HEK293 (cell line): ENCODE results near the gene ST3GAL5.

Experiments used
- CTCF ChIA-PET: fragments of 350-600 bp; formaldehyde crosslinking; extraction: SDS; loops from one replicate; lab custom pipeline; 2021; ENCODE audit warnings: antibody characterized with exemption; lab: Yijun Ruan, JAX
- POLR2A ChIA-PET: fragments of 300-600 bp; formaldehyde crosslinking; extraction: SDS; loops from one replicate; lab custom pipeline; 2020; ENCODE audit warnings: antibody characterized with exemption, inconsistent platforms; lab: Yijun Ruan, JAX
- H3K27ac ChIP-seq: fragments of 200-500 bp; sonication (Bioruptor generic); 2 replicates; pipeline ENCODE4 v1.5.1; 2014; ENCODE audit warnings: low read depth, low read length, control low read depth, inconsistent platforms; ENCODE audit errors: extremely low read depth
- H3K36me3 ChIP-seq, 2 experiments: fragments of 200-500 bp in 1 of 2; sonication (Bioruptor generic) in 1 of 2; 1 replicate in 1 of 2; 2 replicates in 1 of 2; pipeline ENCODE4 v1.5.1; 2014 to 2017; ENCODE audit warnings: inconsistent platforms in 2 of 2, low read length in 2 of 2; ENCODE audit not compliant: control insufficient read depth in 2 of 2, insufficient read depth in 1 of 2
- H3K4me1 ChIP-seq: fragments of 200-500 bp; sonication (Bioruptor generic); 2 replicates; pipeline ENCODE4 v1.5.1; 2014; ENCODE audit warnings: mild to moderate bottlenecking, low read length, inconsistent platforms; ENCODE audit not compliant: control insufficient read depth, insufficient read depth
- H3K4me3 ChIP-seq: 2 replicates; pipeline ENCODE4 v1.5.1; 2011; ENCODE audit warnings: low read depth, mild to moderate bottlenecking, control low read depth, low read length, moderate library complexity
- H3K9me3 ChIP-seq: fragments of 200-500 bp; sonication (Bioruptor generic); 2 replicates; pipeline ENCODE4 v1.5.1; 2014; ENCODE audit warnings: low read depth, low read length, inconsistent platforms; ENCODE audit not compliant: control insufficient read depth, insufficient read depth
- BCL11B ChIP-seq: fragments of 450-650 bp; formaldehyde crosslinking; IDR thresholded peaks from 2 replicates; pipeline ENCODE4 v1.5.1; 2016; ENCODE audit warnings: low read depth, missing biosample characterization, missing genetic modification characterization
- KLF7 ChIP-seq: fragments of 450-650 bp; formaldehyde crosslinking; IDR thresholded peaks from 2 replicates; pipeline ENCODE4 v1.5.1; 2016; ENCODE audit warnings: missing biosample characterization, missing genetic modification characterization, borderline replicate concordance
- ZFP3 ChIP-seq: fragments of 450-650 bp; formaldehyde crosslinking; IDR thresholded peaks from 2 replicates; pipeline ENCODE4 v1.5.1; 2016; ENCODE audit warnings: low read depth, missing biosample characterization, missing genetic modification characterization
- ZNF114 ChIP-seq: fragments of 450-650 bp; formaldehyde crosslinking; IDR thresholded peaks from 2 replicates; pipeline ENCODE4 v1.5.0; 2017; ENCODE audit warnings: missing biosample characterization, missing genetic modification characterization
- ZNF121 ChIP-seq: fragments of 450-650 bp; formaldehyde crosslinking; IDR thresholded peaks from 2 replicates; pipeline ENCODE4 v1.5.1; 2016; ENCODE audit warnings: missing biosample characterization, missing genetic modification characterization
- ZNF175 ChIP-seq: fragments of 450-650 bp; formaldehyde crosslinking; IDR thresholded peaks from 2 replicates; pipeline ENCODE4 v1.5.1; 2016; ENCODE audit warnings: missing biosample characterization, missing genetic modification characterization
- ZNF214 ChIP-seq: fragments of 450-650 bp; formaldehyde crosslinking; IDR thresholded peaks from 2 replicates; pipeline ENCODE4 v1.5.1; 2017; ENCODE audit warnings: missing biosample characterization, mild to moderate bottlenecking, missing genetic modification characterization, borderline replicate concordance
- ZNF23 ChIP-seq: fragments of 450-650 bp; formaldehyde crosslinking; IDR thresholded peaks from 2 replicates; pipeline ENCODE4 v1.5.1; 2016; ENCODE audit warnings: missing biosample characterization, missing genetic modification characterization, borderline replicate concordance
- ZNF248 ChIP-seq: fragments of 450-650 bp; formaldehyde crosslinking; IDR thresholded peaks from 2 replicates; pipeline ENCODE4 v1.5.1; 2017; ENCODE audit warnings: missing biosample characterization, missing genetic modification characterization
- ZNF302 ChIP-seq: fragments of 450-650 bp; formaldehyde crosslinking; IDR thresholded peaks from 2 replicates; pipeline ENCODE4 v1.5.1; 2016; ENCODE audit warnings: missing biosample characterization, missing genetic modification characterization, low read depth
- ZNF335 ChIP-seq: fragments of 450-650 bp; formaldehyde crosslinking; conservative IDR thresholded peaks from 2 replicates; pipeline ENCODE4 v1.5.1; 2016; ENCODE audit warnings: missing biosample characterization, missing genetic modification characterization
- ZNF354C ChIP-seq: fragments of 450-650 bp; formaldehyde crosslinking; IDR thresholded peaks from 2 replicates; pipeline ENCODE4 v1.5.1; 2016; ENCODE audit warnings: missing biosample characterization, missing genetic modification characterization, low read depth, borderline replicate concordance
- ZNF416 ChIP-seq: fragments of 450-650 bp; formaldehyde crosslinking; IDR thresholded peaks from 2 replicates; pipeline ENCODE4 v1.5.1; 2016; ENCODE audit warnings: missing biosample characterization, missing genetic modification characterization
- ZNF426 ChIP-seq: fragments of 450-650 bp; formaldehyde crosslinking; IDR thresholded peaks from 2 replicates; pipeline ENCODE4 v1.5.1; 2017; ENCODE audit warnings: missing biosample characterization, missing genetic modification characterization, mild to moderate bottlenecking, inconsistent platforms, moderate library complexity
- ZNF510 ChIP-seq: fragments of 450-650 bp; formaldehyde crosslinking; IDR thresholded peaks from 2 replicates; pipeline ENCODE4 v1.5.1; 2018; ENCODE audit warnings: mild to moderate bottlenecking, missing genetic modification characterization, missing biosample characterization; ENCODE audit not compliant: insufficient replicate concordance
- ZNF654 ChIP-seq: fragments of 450-650 bp; formaldehyde crosslinking; IDR thresholded peaks from 2 replicates; pipeline ENCODE4 v1.5.1; 2016; ENCODE audit warnings: low read depth, missing biosample characterization, missing genetic modification characterization
- ZNF660 ChIP-seq: fragments of 450-650 bp; IDR thresholded peaks from 2 replicates; pipeline ENCODE4 v1.5.1; 2018; ENCODE audit warnings: missing biosample characterization, mild to moderate bottlenecking, missing genetic modification characterization
- ZNF707 ChIP-seq: fragments of 450-650 bp; formaldehyde crosslinking; IDR thresholded peaks from 2 replicates; pipeline ENCODE4 v1.5.1; 2016; ENCODE audit warnings: missing biosample characterization, missing genetic modification characterization
- ZNF792 ChIP-seq: fragments of 450-650 bp; formaldehyde crosslinking; IDR thresholded peaks from 2 replicates; pipeline ENCODE4 v1.5.1; 2016; ENCODE audit warnings: missing biosample characterization, missing genetic modification characterization
- ZSCAN16 ChIP-seq: fragments of 450-650 bp; formaldehyde crosslinking; IDR thresholded peaks from 2 replicates; pipeline ENCODE4 v1.5.1; 2016; ENCODE audit warnings: missing biosample characterization, missing genetic modification characterization
- TF ChIP-seq, protein P1 (sequence below): fragments of 450-650 bp; formaldehyde crosslinking; IDR thresholded peaks from 2 replicates; pipeline ENCODE4 v1.5.1; 2016; ENCODE audit warnings: missing biosample characterization, missing genetic modification characterization
- TF ChIP-seq, protein P2 (sequence below): IDR thresholded peaks from 2 replicates; pipeline ENCODE4 v1.6.1; 2011; ENCODE audit warnings: mild to moderate bottlenecking, low read depth, low read length, borderline replicate concordance
- TF ChIP-seq, protein P3 (sequence below): fragments of 450-650 bp; formaldehyde crosslinking; IDR thresholded peaks from 2 replicates; pipeline ENCODE4 v1.5.1; 2016; ENCODE audit warnings: missing biosample characterization, missing genetic modification characterization, borderline replicate concordance
- TF ChIP-seq, protein P4 (sequence below): fragments of 450-650 bp; formaldehyde crosslinking; IDR thresholded peaks from 2 replicates; pipeline ENCODE4 v1.5.1; 2016; ENCODE audit warnings: missing biosample characterization, missing genetic modification characterization
- TF ChIP-seq, protein P5 (sequence below): fragments of 450-650 bp; formaldehyde crosslinking; IDR thresholded peaks from 2 replicates; pipeline ENCODE4 v1.5.1; 2016; ENCODE audit warnings: missing biosample characterization, missing genetic modification characterization

ST3GAL5 gene

DNA sequence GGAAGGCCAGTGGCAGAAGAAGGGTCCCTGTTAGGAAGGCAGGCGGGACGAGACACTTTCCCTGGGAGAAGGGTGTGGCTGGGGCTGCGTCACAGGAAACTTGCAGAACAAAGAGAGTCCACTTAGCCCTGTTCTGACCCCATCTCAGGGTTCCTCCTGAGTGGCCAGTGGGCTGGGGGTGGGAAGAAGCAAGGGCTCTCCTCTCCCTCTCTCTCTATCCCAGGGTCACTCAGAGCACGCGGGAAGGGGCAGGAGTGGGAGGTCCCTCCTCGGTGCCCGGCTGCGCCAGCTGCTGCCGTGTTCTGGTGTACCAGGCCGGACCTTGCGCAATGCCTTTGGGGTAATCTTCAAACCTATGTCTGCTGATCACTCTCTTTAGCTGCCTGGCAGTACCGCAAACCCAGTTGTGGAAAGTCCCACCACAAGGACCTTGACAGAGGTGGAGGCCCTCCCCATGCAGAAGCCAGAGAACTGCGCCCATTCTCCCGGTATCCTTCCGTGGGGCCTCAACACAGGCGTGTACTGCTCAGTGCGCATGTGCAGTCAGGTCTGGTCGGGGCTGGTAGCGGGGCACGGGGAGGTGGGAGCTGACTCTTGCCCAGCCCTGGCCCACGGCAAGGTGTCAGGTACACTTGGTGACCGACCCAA lies 47.8 kb upstream of the ST3GAL5 start:
- POLR2A ChIA-PET, result no interaction called here
- no peaks in the 10 kb centered on the region for H3K9me3 ChIP-seq
- CTCF ChIA-PET, result no interaction called here
- H3K27ac ChIP-seq, result no peak overlapping the region
- no peaks in the 10 kb centered on the region for H3K36me3 ChIP-seq
- no peak for TF ChIP-seq ZNF302 (tag by site-specific recombination)
- TF ChIP-seq ZNF510, result no peak
- no peak for TF ChIP-seq ZNF175 (tag by site-specific recombination)
- TF ChIP-seq, all 188 proteins: peak for 0
- Histone ChIP-seq H3K4me3 (no peak overlapping the region), H3K4me1 (peaks cover 4% of the 10 kb centered on the region; the same call in 1 of the 2 replicates)

DNA sequence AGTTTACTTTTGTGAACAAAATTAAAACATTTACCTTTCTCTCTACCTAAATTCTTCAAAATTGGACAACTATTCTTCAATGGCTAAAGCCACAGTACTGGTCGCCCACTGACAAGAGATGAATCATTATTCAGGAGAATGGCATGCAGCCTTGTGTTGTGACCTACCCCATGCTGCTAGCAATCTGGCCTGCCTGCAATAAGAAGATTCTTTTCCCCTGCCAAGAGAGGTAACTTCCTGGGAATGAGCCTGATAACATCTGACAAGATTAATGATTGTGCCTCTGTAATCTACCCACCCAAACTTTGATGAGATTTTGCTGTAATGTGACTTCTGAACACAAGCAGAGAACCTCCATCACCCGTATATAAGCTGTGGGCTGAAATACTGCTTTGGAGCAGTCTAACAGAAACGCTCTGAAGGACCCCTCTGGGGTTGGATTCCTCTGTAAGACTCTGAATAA lies 47.0 kb upstream of the ST3GAL5 start:
- no peak overlapping the region for H3K4me3 ChIP-seq
- ChIA-PET CTCF (interaction anchor here (0.6 kb wide), 1 partner anchor 543 kb away, joined by 3 read pairs; no protein-coding TSS in a partner anchor), POLR2A (no interaction called here)
- H3K4me1 ChIP-seq, result peaks cover 4% of the 10 kb centered on the region; the same call in 1 of the 2 replicates
- H3K9me3 ChIP-seq, result no peaks in the 10 kb centered on the region
- H3K27ac ChIP-seq, result no peak overlapping the region
- no peaks in the 10 kb centered on the region for H3K36me3 ChIP-seq
- TF ChIP-seq ZNF707 (tag by site-specific recombination) (no peak), ZNF792 (tag by site-specific recombination) (no peak), ZNF23 (tag by site-specific recombination) (no peak), ZNF335 (tag by site-specific recombination) (peak; percentile 35; the same call in 1 of the 2 replicates), ZSCAN16 (tag by site-specific recombination) (no peak), BCL11B (tag by site-specific recombination) (no peak), ZFP3 (tag by site-specific recombination) (no peak), KLF7 (tag by site-specific recombination) (no peak), ZNF214 (tag by site-specific recombination) (no peak), ZNF248 (tag by site-specific recombination) (no peak), ZNF654 (tag by site-specific recombination) (no peak), ZNF114 (tag by site-specific recombination) (no peak), ZNF354C (tag by site-specific recombination) (no peak), ZNF121 (no peak), ZNF416 (tag by site-specific recombination) (no peak), ZNF660 (tag by site-specific recombination) (no peak), ZNF426 (tag by site-specific recombination) (no peak)
- TF ChIP-seq, protein P1, sequence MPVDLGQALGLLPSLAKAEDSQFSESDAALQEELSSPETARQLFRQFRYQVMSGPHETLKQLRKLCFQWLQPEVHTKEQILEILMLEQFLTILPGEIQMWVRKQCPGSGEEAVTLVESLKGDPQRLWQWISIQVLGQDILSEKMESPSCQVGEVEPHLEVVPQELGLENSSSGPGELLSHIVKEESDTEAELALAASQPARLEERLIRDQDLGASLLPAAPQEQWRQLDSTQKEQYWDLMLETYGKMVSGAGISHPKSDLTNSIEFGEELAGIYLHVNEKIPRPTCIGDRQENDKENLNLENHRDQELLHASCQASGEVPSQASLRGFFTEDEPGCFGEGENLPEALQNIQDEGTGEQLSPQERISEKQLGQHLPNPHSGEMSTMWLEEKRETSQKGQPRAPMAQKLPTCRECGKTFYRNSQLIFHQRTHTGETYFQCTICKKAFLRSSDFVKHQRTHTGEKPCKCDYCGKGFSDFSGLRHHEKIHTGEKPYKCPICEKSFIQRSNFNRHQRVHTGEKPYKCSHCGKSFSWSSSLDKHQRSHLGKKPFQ (tag by site-specific recombination), result no peak
- TF ChIP-seq, protein P2, sequence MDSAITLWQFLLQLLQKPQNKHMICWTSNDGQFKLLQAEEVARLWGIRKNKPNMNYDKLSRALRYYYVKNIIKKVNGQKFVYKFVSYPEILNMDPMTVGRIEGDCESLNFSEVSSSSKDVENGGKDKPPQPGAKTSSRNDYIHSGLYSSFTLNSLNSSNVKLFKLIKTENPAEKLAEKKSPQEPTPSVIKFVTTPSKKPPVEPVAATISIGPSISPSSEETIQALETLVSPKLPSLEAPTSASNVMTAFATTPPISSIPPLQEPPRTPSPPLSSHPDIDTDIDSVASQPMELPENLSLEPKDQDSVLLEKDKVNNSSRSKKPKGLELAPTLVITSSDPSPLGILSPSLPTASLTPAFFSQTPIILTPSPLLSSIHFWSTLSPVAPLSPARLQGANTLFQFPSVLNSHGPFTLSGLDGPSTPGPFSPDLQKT, result no peak
- TF ChIP-seq, protein P3, sequence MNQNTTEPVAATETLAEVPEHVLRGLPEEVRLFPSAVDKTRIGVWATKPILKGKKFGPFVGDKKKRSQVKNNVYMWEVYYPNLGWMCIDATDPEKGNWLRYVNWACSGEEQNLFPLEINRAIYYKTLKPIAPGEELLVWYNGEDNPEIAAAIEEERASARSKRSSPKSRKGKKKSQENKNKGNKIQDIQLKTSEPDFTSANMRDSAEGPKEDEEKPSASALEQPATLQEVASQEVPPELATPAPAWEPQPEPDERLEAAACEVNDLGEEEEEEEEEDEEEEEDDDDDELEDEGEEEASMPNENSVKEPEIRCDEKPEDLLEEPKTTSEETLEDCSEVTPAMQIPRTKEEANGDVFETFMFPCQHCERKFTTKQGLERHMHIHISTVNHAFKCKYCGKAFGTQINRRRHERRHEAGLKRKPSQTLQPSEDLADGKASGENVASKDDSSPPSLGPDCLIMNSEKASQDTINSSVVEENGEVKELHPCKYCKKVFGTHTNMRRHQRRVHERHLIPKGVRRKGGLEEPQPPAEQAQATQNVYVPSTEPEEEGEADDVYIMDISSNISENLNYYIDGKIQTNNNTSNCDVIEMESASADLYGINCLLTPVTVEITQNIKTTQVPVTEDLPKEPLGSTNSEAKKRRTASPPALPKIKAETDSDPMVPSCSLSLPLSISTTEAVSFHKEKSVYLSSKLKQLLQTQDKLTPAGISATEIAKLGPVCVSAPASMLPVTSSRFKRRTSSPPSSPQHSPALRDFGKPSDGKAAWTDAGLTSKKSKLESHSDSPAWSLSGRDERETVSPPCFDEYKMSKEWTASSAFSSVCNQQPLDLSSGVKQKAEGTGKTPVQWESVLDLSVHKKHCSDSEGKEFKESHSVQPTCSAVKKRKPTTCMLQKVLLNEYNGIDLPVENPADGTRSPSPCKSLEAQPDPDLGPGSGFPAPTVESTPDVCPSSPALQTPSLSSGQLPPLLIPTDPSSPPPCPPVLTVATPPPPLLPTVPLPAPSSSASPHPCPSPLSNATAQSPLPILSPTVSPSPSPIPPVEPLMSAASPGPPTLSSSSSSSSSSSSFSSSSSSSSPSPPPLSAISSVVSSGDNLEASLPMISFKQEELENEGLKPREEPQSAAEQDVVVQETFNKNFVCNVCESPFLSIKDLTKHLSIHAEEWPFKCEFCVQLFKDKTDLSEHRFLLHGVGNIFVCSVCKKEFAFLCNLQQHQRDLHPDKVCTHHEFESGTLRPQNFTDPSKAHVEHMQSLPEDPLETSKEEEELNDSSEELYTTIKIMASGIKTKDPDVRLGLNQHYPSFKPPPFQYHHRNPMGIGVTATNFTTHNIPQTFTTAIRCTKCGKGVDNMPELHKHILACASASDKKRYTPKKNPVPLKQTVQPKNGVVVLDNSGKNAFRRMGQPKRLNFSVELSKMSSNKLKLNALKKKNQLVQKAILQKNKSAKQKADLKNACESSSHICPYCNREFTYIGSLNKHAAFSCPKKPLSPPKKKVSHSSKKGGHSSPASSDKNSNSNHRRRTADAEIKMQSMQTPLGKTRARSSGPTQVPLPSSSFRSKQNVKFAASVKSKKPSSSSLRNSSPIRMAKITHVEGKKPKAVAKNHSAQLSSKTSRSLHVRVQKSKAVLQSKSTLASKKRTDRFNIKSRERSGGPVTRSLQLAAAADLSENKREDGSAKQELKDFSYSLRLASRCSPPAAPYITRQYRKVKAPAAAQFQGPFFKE (tag by site-specific recombination), result no peak
- TF ChIP-seq, protein P4, sequence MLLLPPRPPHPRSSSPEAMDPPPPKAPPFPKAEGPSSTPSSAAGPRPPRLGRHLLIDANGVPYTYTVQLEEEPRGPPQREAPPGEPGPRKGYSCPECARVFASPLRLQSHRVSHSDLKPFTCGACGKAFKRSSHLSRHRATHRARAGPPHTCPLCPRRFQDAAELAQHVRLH (tag by site-specific recombination), result no peak
- TF ChIP-seq, protein P5, sequence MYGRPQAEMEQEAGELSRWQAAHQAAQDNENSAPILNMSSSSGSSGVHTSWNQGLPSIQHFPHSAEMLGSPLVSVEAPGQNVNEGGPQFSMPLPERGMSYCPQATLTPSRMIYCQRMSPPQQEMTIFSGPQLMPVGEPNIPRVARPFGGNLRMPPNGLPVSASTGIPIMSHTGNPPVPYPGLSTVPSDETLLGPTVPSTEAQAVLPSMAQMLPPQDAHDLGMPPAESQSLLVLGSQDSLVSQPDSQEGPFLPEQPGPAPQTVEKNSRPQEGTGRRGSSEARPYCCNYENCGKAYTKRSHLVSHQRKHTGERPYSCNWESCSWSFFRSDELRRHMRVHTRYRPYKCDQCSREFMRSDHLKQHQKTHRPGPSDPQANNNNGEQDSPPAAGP (tag by site-specific recombination), result no peak
